Cerebellar nuclear complex (tissue), 1 donor: ENCODE data around the gene CNOT2.
"Not testable (repeated sequence)": the region's sequence is repeated elsewhere in the genome, so short reads cannot be mapped to it uniquely, and the experiment has no call there.

ENCODE experiments used
- DNase-seq, 2 experiments: peaks; one replicate each; lab custom pipeline; 2025; lab: John Stamatoyannopoulos, UW

CNOT2 gene

GRCh38 chr12:70365398-70365647 lies 122.1 kb downstream of the CNOT2 start:
- no peak for DNase-seq

- DNase-seq = peak in 1 of 2 experiments; percentile 23
Observed at GRCh38 chr12:70365648-70366518, 122.7 kb downstream of the CNOT2 start, which contains the start of gene KCNMB4. KCNMB4 (plus strand) TSS chr12:70366290; CDS start chr12:70366735, 445 bp downstream.

- DNase-seq = peak in 1 of 2 experiments; percentile 70
Observed at GRCh38 chr12:70366581-70367257, 123.5 kb downstream of the CNOT2 start.

GRCh38 chr12:70367258-70368141 lies 124.3 kb downstream of the CNOT2 start:
- DNase-seq = no peak

- DNase-seq = no peak
Observed at GRCh38 chr12:70372881-70373280, 129.6 kb downstream of the CNOT2 start.

GRCh38 chr12:70379846-70380245 lies 136.6 kb downstream of the CNOT2 start:
- DNase-seq = no peak

GRCh38 chr12:70383484-70383883 lies 140.3 kb downstream of the CNOT2 start:
- no peak for DNase-seq

- no peak for DNase-seq
Observed at GRCh38 chr12:70383886-70384285, 140.7 kb downstream of the CNOT2 start.

GRCh38 chr12:70386771-70387170 lies 143.5 kb downstream of the CNOT2 start:
- no peak for DNase-seq

GRCh38 chr12:70389678-70390077 lies 146.4 kb downstream of the CNOT2 start:
- DNase-seq = no peak

GRCh38 chr12:70392631-70393030 lies 149.4 kb downstream of the CNOT2 start:
- not testable (repeated sequence) for DNase-seq

- no peak for DNase-seq
Observed at GRCh38 chr12:70393787-70394499, 150.7 kb downstream of the CNOT2 start.

- DNase-seq = no peak
Observed at GRCh38 chr12:70398002-70398401, 154.8 kb downstream of the CNOT2 start.

- DNase-seq = peak in 1 of 2 experiments; percentile 36
Observed at GRCh38 chr12:70398862-70399261, 155.6 kb downstream of the CNOT2 start.

GRCh38 chr12:70399311-70399710 lies 156.1 kb downstream of the CNOT2 start:
- no peak for DNase-seq

- DNase-seq = no peak
Observed at GRCh38 chr12:70400124-70400523, 156.9 kb downstream of the CNOT2 start.

GRCh38 chr12:70402597-70402996 lies 159.4 kb downstream of the CNOT2 start:
- DNase-seq = no peak

- no peak for DNase-seq
Observed at GRCh38 chr12:70403826-70404225, 160.6 kb downstream of the CNOT2 start.
